ENCODE measurements around the gene PLSCR3. TPM values are rescaled to one million over a fixed set of nuclear protein-coding genes. Genes with fewer than 3 reads are reported as not detected.
A peak's percentile ranks its signal among the peaks of the same experiment; 100 is the strongest.

The PLSCR3 gene
- total RNA-seq, 5 donors from 2014 or later (not counting 1 experiment from before 2014, with no cell fraction given) = 101 to 145 (median 140) TPM

DNA sequence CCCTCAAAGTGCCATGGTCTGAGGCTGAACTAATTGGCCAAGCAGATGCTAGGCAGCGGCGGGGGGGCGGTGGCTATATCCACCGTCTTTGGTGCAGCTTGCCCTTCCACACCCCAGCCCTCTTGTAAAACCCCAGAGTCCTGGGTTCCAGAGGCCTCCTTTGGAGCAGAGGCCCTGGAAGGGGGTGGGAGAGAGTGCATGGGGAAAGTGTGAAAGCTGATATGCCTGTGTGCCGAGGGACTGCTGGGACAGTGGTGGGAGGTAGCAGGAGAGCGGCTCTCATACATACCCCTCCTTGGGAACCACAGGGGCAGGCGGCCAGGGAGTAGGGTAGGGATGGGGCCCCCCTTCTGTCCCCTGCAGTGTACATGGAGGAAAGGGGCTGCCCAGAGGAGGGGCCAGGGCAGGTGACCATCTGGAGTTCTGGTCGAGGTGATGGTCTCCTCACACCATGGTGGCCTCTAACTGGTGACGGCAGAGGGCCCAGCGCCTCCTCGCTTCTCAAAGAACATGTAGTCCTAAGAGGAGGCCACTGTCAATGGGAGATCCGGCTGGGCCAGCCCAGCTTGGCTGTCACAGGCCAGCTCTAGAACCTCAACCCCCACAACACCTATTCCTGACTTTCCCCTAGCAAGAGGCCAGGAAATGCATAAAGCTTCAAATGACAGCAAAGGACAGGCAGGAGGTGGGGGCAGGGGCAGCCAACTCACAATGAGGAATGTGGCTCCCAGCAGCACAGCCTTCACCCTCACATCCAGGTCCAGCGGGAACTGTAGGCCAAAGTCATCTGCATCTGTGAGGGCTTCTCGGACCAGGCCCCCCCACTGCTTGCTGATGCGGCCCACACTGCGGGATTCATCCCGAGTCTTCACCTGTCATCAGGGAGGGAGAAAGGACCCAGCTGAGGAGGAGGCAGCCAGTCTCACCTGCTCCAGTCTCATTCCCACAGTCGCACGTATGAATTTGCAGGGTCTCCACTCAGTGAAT lies 4.1 kb downstream of the PLSCR3 start:
- no peaks in the 10 kb centered on the region for H3K27me3 Mint-ChIP-seq
- H3K4me1 Mint-ChIP-seq = peaks cover 31 to 41% (median 39%) of the 10 kb centered on the region in 3 donors
- CTCF ChIA-PET = interaction anchor here in 1 of 2 donors (0.6 kb wide), 1 partner anchor 127 kb away, joined by 4 read pairs; no protein-coding TSS in a partner anchor
- Histone ChIP-seq H3K27ac (ENCODE audit: low read length) (no peak overlapping the region), H3K27me3 (replicated peaks in 1 of 2; ENCODE audit: control insufficient read depth in 2 of 2, extremely low read depth in 1 of 2, insufficient read depth in 2 of 2, low read length in 1 of 2) (no peaks in the 10 kb centered on the region), H3K4me3 (ENCODE audit: control insufficient read depth in 1 of 2, extremely low read depth in 1 of 2, low read length in 1 of 2) (no peak overlapping the region), H3K36me3 (ENCODE audit: control insufficient read depth in 2 of 2, extremely low read depth in 1 of 2, insufficient read depth in 1 of 2, low read length in 1 of 2) (peaks cover 20 to 51% of the 10 kb centered on the region in 2 donors), H3K9me3 (no peaks in the 10 kb centered on the region), H3K4me1 (ENCODE audit: control insufficient read depth in 1 of 2, extremely low read depth in 1 of 2, insufficient read depth in 2 of 2, low read length in 2 of 2) (peaks cover 10 to 55% of the 10 kb centered on the region in 2 experiments)
- 97% methylated on average over 9 of the region's 19 CpGs for WGBS (ENCODE audit: insufficient coverage)
- POLR2A ChIA-PET = interaction anchor here in 1 of 2 donors (0.7 kb wide), 1 partner anchor 54 kb away, joined by 3 read pairs; the partner anchor contains the start of gene ACAP1
- ATAC-seq (replicated peaks in 1 of 4) (no peak), DNase-seq (no peak)
- H3K36me3 Mint-ChIP-seq = peaks cover 19% of the 10 kb centered on the region
- no peaks in the 10 kb centered on the region for H3K9me3 Mint-ChIP-seq
- no peak overlapping the region for H3K4me3 Mint-ChIP-seq
- H3K27ac Mint-ChIP-seq = no peak overlapping the region

DNA sequence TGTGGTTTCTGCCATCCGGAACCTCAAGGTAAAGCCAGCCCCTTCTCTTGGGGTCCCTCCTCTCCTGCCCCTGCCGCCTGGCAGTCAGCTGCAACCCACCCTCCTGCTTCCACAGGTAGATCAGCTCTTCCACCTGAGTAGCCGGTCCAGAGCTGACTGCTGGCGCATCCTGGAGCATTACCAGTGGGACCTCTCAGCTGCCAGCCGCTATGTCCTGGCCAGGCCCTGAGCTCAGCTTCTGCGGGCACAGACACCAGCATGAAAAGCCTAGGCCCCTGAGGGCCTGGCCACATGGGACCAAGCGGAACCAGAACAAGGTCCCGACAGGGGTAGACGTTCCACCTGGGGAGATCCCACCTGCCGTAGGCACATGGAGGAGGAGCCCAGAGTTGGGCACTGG lies 5.5 kb downstream of the PLSCR3 start:
- CTCF ChIA-PET = no interaction called here
- no peak overlapping the region for H3K27ac Mint-ChIP-seq

DNA sequence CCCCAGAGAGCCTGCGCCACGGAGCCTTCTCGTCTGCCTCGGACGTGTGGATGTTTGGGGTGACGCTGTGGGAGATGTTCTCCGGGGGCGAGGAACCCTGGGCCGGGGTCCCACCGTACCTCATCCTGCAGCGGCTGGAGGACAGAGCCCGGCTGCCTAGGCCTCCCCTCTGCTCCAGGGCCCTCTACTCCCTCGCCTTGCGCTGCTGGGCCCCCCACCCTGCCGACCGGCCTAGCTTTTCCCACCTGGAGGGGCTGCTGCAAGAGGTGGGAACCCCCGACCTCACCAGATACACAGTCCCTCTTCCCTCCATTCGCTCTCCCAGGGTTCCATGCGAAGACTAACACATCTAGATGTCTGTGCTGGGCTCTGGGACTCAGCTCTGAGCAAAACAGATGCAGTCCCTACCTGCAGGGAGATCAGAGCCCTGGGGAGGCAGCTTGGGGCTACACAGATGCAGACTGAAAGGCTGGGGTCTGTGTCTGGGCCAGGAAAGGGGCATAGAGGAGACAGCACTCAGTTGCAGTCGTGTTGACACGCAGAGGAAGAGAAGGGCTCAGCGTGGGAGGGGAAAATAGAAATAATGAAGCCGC lies 9.7 kb downstream of the PLSCR3 start:
- H3K4me3 Mint-ChIP-seq = peak overlapping the region; percentile 69 to 80 (median 79)
- H3K27me3 Mint-ChIP-seq = peaks cover 23 to 25% of the 10 kb centered on the region in 2 donors
- peaks cover 5% of the 10 kb centered on the region for H3K36me3 Mint-ChIP-seq
- peak in 1 of 4 experiments; percentile 1 for ATAC-seq (replicated peaks in 1 of 4)
- ChIA-PET CTCF (interaction anchor here (0.6 to 1.8 kb wide), 9 partner anchors 13 to 543 kb away, joined by 3 to 7 read pairs (median 3); partner anchors contain the start of gene ACAP1 (in 1 of the 2)), POLR2A (interaction anchor here (0.5 kb wide), 2 partner anchors 14 to 146 kb away, joined by 3 to 4 read pairs; no protein-coding TSS in a partner anchor)
- Histone ChIP-seq H3K9me3 (no peaks in the 10 kb centered on the region), H3K4me3 (ENCODE audit: control insufficient read depth in 1 of 2, extremely low read depth in 1 of 2, low read length in 1 of 2) (peak overlapping the region; percentile 26 to 61), H3K27ac (ENCODE audit: low read length) (peak overlapping the region; percentile 69), H3K36me3 (ENCODE audit: control insufficient read depth in 2 of 2, extremely low read depth in 1 of 2, insufficient read depth in 1 of 2, low read length in 1 of 2) (peaks cover 7 to 20% of the 10 kb centered on the region in 2 donors), H3K4me1 (ENCODE audit: control insufficient read depth in 1 of 2, extremely low read depth in 1 of 2, insufficient read depth in 2 of 2, low read length in 2 of 2) (peaks cover 0 to 30% of the 10 kb centered on the region in 2 experiments), H3K27me3 (replicated peaks in 1 of 2; ENCODE audit: control insufficient read depth in 2 of 2, extremely low read depth in 1 of 2, insufficient read depth in 2 of 2, low read length in 1 of 2) (peaks cover 2 to 38% of the 10 kb centered on the region in 2 experiments)
- peak in 1 of 35 experiments; percentile 23 for DNase-seq
- no peaks in the 10 kb centered on the region for H3K9me3 Mint-ChIP-seq
- H3K4me1 Mint-ChIP-seq = peaks cover 15 to 22% (median 17%) of the 10 kb centered on the region in 3 donors
- WGBS (ENCODE audit: insufficient coverage) = 52% methylated on average over 17 of the region's 23 CpGs
- H3K27ac Mint-ChIP-seq = peak overlapping the region; percentile 91 to 92

More for the DNA sequence above, 5.5 kb downstream of the PLSCR3 start:
- POLR2A ChIA-PET = no interaction called here
- Mint-ChIP-seq H3K4me1 (peaks cover 30 to 39% (median 38%) of the 10 kb centered on the region in 3 donors), H3K4me3 (no peak overlapping the region), H3K27me3 (no peaks in the 10 kb centered on the region), H3K9me3 (no peaks in the 10 kb centered on the region), H3K36me3 (peaks cover 19% of the 10 kb centered on the region)
- H3K4me1 ChIP-seq (ENCODE audit: control insufficient read depth in 1 of 2, extremely low read depth in 1 of 2, insufficient read depth in 2 of 2, low read length in 2 of 2) = peaks cover 10 to 58% of the 10 kb centered on the region in 2 experiments
- H3K9me3 ChIP-seq = no peaks in the 10 kb centered on the region
- ATAC-seq (replicated peaks in 1 of 4) (no peak), DNase-seq (no peak)
- 99% methylated on average over 10 of the region's 10 CpGs for WGBS (ENCODE audit: insufficient coverage)
- no peak overlapping the region for H3K27ac ChIP-seq (ENCODE audit: low read length)
- H3K36me3 ChIP-seq (ENCODE audit: control insufficient read depth in 2 of 2, extremely low read depth in 1 of 2, insufficient read depth in 1 of 2, low read length in 1 of 2) = peaks cover 20 to 51% of the 10 kb centered on the region in 2 donors
- H3K27me3 ChIP-seq (replicated peaks in 1 of 2; ENCODE audit: control insufficient read depth in 2 of 2, extremely low read depth in 1 of 2, insufficient read depth in 2 of 2, low read length in 1 of 2) = no peaks in the 10 kb centered on the region
- H3K4me3 ChIP-seq (ENCODE audit: control insufficient read depth in 1 of 2, extremely low read depth in 1 of 2, low read length in 1 of 2) = no peak overlapping the region

DNA sequence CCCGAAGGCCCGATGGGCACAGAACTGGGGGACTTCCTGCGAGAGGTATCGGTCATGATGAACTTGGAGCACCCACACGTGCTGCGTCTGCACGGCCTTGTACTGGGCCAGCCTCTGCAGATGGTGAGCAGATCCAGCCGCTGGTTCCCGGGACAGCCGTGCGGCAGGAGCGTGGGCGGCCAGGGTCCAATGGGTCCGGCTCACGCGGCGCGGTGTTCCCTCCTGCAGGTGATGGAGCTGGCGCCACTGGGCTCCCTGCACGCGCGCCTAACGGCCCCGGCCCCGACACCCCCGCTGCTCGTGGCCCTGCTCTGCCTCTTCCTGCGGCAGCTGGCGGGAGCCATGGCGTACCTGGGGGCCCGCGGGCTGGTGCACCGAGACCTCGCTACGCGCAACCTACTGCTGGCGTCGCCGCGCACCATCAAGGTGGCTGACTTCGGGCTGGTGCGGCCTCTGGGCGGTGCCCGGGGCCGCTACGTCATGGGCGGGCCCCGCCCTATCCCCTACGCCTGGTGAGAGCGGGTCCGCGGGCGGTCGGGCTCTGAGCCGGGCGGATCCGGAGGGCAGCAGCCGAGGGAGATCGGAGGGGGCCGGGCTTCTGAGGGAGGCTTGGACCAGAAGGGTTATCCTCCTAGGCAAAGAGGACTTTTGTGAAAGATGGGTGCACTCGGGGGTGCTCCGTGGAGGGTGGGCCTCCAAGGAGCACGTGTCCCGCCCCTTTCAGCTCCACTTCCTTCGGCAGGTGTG lies 10.4 kb downstream of the PLSCR3 start:
- 7% methylated on average over 65 of the region's 65 CpGs for WGBS (ENCODE audit: insufficient coverage)
- Histone ChIP-seq H3K27me3 (replicated peaks in 1 of 2; ENCODE audit: control insufficient read depth in 2 of 2, extremely low read depth in 1 of 2, insufficient read depth in 2 of 2, low read length in 1 of 2) (peaks cover 3 to 39% of the 10 kb centered on the region in 2 experiments), H3K9me3 (no peaks in the 10 kb centered on the region), H3K4me3 (ENCODE audit: control insufficient read depth in 1 of 2, extremely low read depth in 1 of 2, low read length in 1 of 2) (peak overlapping the region; percentile 26 to 61), H3K27ac (ENCODE audit: low read length) (peak overlapping the region; percentile 69), H3K4me1 (ENCODE audit: control insufficient read depth in 1 of 2, extremely low read depth in 1 of 2, insufficient read depth in 2 of 2, low read length in 2 of 2) (peaks cover 0 to 24% of the 10 kb centered on the region in 2 experiments), H3K36me3 (ENCODE audit: control insufficient read depth in 2 of 2, extremely low read depth in 1 of 2, insufficient read depth in 1 of 2, low read length in 1 of 2) (peaks cover 5 to 13% of the 10 kb centered on the region in 2 donors)
- CTCF ChIA-PET = interaction anchor here in 1 of 2 donors (0.6 to 1.8 kb wide), 6 partner anchors 14 to 304 kb away, joined by 3 to 5 read pairs (median 3); partner anchors contain the start of gene ACAP1
- Mint-ChIP-seq H3K36me3 (peaks cover 3% of the 10 kb centered on the region), H3K4me3 (peak overlapping the region; percentile 69 to 80 (median 79)), H3K9me3 (peaks cover 0 to 5% (median 4%) of the 10 kb centered on the region in 3 donors), H3K27me3 (peaks cover 29 to 32% of the 10 kb centered on the region in 2 donors), H3K4me1 (peaks cover 13 to 21% (median 17%) of the 10 kb centered on the region in 3 donors), H3K27ac (peak overlapping the region; percentile 91 to 92)
- ATAC-seq (replicated peaks in 1 of 4) (peak; percentile 94 to 96 (median 95)), DNase-seq (peak; percentile 61 to 90 (median 77))
- POLR2A ChIA-PET = interaction anchor here (0.5 kb wide), 2 partner anchors 15 to 145 kb away, joined by 3 to 4 read pairs; no protein-coding TSS in a partner anchor

DNA sequence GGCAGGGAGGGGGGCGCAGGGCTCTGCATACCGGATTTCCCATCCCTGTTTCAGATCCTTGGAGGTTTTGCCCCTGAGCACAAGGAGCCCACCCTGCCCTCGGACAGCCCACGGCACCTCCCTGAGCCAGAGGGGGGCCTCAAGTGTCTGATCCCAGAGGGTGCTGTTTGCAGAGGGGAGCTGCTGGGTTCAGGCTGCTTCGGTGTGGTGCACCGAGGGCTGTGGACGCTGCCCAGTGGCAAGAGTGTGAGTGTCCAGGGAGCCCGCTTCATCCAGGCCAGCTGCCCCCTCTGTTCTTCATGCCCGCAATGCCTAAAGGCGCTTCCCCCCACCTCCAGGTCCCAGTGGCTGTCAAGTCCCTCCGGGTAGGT lies 11.0 kb downstream of the PLSCR3 start:
- Histone ChIP-seq H3K36me3 (ENCODE audit: control insufficient read depth in 2 of 2, extremely low read depth in 1 of 2, insufficient read depth in 1 of 2, low read length in 1 of 2) (peaks cover 3 to 8% of the 10 kb centered on the region in 2 donors), H3K9me3 (no peaks in the 10 kb centered on the region), H3K4me1 (ENCODE audit: control insufficient read depth in 1 of 2, extremely low read depth in 1 of 2, insufficient read depth in 2 of 2, low read length in 2 of 2) (peaks cover 0 to 24% of the 10 kb centered on the region in 2 experiments), H3K4me3 (ENCODE audit: control insufficient read depth in 1 of 2, extremely low read depth in 1 of 2, low read length in 1 of 2) (peak overlapping the region in 1 of 2 donors; percentile 61), H3K27me3 (replicated peaks in 1 of 2; ENCODE audit: control insufficient read depth in 2 of 2, extremely low read depth in 1 of 2, insufficient read depth in 2 of 2, low read length in 1 of 2) (peaks cover 3 to 42% of the 10 kb centered on the region in 2 experiments), H3K27ac (ENCODE audit: low read length) (peak overlapping the region; percentile 69)
- POLR2A ChIA-PET = interaction anchor here in 1 of 2 donors (0.5 kb wide), 1 partner anchor 29 kb away, joined by 4 read pairs; no protein-coding TSS in a partner anchor
- Mint-ChIP-seq H3K4me1 (peaks cover 13 to 21% (median 17%) of the 10 kb centered on the region in 3 donors), H3K4me3 (peak overlapping the region; percentile 69 to 80 (median 79)), H3K9me3 (peaks cover 0 to 5% (median 4%) of the 10 kb centered on the region in 3 donors), H3K36me3 (peaks cover 3% of the 10 kb centered on the region), H3K27ac (no peak overlapping the region), H3K27me3 (peaks cover 30 to 33% of the 10 kb centered on the region in 2 donors)
- no peak for DNase-seq
- CTCF ChIA-PET = interaction anchor here in 1 of 2 donors (1.8 kb wide), 1 partner anchor 54 kb away, joined by 5 read pairs; no protein-coding TSS in a partner anchor
- no peak for ATAC-seq (replicated peaks in 1 of 4)
- WGBS (ENCODE audit: insufficient coverage) = 82% methylated on average over 9 of the region's 11 CpGs

Measured in T-cell (primary cell).